Left lobe of liver (tissue), 2 donors: ENCODE measurements around the gene CHST15. TPM values are rescaled to one million over a fixed set of nuclear protein-coding genes. Genes with fewer than 3 reads are reported as not detected.

Experiments used
- ATAC-seq: fragments of 200-7000 bp; cut with Tn5 transposase; one replicate; pipeline ENCODE4 v1.9.1; 2020; ENCODE audit warnings: mild to moderate bottlenecking, moderate library complexity
- DNase-seq: peaks from one replicate; pipeline ENCODE4 v3.0.0-alpha.2; 2020; ENCODE audit warnings: low spot score
- total RNA-seq: library from RNA; stranded (reverse); gene quantifications from one replicate; pipeline ENCODE4 v1.2.1, GENCODE V29; 2021
- donor health status: DM: no; HTN: no; CAD: no; lungs with moderate emphysema.
- donor health status: DM: no; HTN: yes; CAD: no.

The CHST15 gene
- total RNA-seq, 1 donor from 2014 or later, result 12.8 TPM

DNA sequence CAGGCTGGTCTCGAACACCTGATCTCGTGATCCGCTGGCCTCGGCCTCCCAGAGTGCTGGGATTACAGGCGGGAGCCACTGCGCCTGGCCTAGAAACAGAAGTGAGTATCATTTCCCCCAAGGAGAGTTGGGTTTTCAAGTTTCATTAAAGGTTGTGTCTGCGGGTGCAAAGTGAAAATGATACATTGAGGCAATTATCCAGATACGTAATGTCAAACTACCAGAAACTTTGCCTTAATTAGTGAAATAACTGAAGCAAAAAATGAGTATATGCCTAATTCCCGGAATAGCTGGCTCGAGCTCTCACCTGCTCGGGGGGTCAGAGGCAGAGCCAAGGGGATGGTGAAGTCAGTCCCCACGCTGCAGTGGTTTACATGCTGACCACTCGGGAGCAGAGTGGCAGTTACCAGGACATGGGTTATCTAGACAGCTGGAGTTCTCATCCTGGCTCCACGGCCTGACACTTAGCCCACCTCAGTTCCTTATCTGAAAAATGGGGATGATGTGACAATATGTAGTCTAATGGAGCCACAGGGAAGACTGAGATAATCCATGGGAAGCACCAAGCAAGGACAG, 25.5 kb downstream of the CHST15 start:
- ATAC-seq (no peak), DNase-seq (no peak)

DNA sequence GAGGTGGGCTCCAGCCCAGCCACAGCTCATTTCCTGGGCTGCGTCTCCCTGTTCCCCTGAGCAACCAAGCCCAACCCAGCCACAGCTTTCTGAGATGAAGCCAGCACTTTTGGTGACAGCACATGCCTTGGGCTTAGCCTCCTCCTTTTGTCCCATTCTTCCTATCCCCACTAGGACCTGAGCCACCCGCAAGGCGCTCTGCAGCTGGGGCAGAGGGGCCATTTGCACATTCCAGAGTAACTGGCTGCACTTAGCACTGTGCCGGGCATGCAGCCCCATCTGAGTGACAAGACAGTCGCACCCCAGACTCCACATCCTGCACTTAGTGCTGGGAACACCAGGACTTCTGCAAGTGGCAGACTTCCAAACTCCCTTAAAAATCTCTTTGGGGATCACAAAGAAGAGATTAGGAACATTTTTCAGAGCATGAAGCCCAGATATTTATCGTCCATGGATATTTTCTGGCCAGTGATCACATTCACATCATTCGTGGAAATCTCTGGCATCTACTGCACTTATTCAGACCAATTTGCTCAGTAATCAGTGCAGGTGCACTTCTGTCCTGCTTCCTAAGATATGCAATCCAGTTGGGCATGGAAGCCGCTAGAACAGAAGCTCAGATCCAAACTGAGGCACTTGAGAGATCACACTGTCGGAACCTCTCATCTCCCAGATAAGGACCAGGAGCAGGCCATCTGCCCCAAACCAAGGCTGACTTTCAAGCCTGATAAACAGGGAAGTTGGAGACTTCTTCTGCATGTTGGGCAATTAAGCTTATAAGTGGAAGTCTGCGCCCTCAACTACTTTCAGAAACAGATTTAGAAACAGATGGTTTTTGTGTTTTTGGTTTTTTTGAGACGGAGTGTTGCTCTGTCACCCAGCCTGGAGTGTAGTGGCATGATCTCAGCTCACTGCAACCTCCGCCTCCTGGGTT, 26.4 kb downstream of the CHST15 start:
- ATAC-seq (no peak), DNase-seq (no peak)

DNA sequence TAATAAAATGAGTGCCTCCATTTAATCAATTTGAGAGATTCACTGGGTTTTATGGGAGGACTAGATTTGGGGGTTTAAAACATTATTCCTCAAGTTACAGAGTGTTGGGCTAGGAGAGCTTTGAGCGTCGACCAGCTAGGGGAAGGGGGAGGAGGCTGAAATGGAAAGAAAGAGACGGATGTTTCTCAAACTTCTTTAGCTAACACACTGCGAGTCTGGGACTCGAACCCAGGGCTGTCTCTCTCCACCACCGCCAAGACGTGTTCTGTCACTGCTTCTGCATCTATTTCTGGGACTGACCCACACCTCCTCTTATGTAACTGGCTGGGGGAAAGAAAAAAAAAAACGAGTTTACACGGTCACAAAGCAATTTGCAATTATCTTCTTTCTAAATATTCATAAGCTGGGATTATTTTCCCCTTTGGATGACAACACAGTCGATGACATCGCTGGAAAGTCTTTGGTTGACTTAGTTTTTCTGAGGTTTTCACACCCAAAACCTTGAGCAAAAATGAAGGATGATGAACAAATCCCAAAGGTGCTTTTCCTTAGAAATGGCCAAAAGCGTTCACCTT, 27.2 kb downstream of the CHST15 start:
- no peak for DNase-seq
- ATAC-seq, result no peak

DNA sequence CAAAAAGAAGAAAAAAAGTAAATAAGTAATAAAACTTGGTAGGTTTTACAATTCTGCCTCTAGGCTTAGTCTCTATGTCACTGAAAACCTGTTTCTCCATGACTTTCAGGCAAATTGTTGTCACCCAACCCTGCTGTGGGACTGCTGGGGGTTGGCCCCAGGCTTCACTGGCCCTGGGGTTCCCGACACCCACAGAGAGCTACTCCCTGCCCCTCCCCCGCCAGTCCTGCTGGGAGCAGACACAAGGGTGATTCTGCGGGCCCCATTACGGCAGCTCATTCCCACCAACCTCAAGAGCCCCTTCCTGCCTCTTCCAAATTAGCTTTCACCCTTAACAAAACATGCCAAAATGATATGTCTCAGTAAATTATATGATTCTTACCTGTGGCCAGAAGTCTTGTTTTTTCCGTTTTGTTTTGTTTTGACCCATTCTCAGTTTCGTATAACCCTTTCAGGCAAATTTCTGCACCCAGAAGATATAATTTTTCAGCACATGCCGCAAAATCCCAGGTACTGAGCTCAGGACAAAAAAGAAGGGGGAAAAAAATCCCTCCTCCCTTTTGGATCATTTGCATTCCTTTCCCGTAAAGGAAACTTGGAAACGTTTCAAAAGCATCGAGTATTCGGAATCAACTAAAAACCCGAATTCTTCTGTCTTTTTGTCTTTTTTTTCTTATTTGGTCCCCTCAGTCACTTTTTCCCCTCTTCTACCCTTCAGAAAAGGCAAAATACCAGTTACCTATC, 27.8 kb downstream of the CHST15 start:
- no peak for DNase-seq
- no peak for ATAC-seq

DNA sequence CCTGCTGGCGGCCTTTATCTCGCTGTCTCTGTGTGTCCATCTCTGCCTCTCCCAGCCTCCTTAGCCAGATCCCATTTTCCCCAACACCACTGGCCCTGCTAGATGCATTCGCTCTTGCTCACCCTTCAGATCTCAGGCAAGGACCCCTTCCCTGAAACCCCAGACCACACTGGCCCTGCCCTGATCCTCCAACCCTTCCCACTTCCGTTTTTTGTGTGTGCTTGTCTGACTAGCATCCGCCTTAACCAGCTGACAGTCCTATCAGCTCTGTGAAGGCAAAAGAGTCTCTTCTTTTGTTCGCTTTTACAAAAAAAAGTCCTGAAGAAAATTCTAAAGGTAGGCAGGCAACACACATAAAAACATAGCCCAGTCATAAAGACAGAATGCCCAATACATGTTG, 28.7 kb downstream of the CHST15 start:
- DNase-seq, result no peak
- ATAC-seq, result peak; percentile 22

DNA sequence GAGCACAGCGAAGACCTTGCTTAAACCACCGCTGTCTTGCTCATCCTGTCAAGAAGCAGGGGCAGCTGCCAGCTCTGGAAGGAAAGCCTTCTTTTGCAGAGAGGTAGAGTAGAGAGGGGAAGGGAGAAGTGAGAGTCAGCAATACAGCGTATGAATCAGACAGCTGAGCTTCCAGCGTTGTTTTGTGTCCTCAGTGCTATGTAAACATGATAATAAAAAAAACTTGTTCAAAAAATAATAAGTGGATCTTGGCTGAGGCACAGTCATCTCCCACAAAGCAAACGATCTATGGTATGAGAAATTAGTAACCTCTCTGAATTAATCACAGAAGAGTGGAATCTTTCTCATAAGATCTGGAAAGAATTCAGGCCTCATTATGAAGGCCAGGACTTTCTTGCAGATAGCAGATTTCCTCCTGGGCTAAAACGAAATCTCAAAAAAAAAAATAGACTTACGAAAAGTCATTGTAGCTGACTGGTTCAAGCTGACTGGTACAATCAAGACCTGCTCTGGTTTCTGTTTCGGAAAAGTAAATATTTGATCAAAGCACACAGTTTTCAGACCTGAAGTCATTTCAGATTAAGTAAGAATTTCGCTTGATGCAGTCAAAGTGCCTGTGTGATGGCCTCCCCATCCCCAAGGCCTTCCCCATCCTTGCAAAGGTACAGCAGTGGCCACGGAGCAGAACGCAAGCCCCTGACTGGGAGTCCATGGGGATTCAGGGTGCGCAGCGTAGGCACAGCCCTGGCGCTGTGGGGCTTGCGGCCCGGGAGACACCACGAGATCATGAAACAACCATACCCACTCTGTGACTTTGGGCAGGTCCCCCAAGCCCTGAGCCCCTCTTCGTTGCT, 29.4 kb downstream of the CHST15 start:
- ATAC-seq, result peak; percentile 59
- DNase-seq, result no peak

DNA sequence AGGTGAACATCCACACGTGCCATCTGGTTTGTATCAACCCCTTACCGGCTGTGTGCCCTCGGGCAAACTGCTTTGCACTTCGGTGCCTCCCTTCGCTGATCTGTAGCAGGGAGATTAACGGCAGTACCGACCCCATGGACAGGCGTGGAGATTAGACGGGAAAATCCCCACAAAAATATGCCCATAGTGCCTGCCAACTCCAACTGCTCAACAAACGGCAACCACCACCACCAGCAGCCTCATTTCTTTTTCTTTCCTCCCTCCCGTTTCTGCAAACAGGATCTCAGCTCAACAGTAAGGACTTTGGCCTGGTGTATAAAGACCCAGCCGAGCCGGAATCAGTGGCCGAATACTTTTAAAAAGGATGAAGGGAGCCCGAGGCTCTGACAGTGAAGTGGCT, 31.0 kb downstream of the CHST15 start:
- ATAC-seq, result peak; percentile 38
- no peak for DNase-seq

DNA sequence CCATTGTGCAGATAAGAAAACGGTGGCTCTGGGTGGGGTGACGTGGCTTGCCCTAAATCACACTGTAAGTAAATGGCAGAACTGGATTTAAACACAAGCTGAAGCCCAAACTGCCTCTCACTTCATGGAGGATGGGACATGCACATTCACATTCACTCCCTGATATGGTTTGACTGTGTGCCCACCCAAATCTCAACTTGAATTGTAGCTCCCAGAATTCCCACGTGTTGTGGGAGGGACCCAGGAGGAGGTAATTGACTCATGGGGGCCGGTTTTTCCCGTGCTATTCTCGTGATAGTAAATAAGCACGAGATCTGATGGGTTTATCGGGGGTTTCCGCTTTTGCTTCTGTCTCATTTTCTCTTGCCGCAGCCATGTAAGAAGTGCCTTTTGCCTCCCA, 32.4 kb downstream of the CHST15 start:
- DNase-seq, result no peak
- no peak for ATAC-seq

DNA sequence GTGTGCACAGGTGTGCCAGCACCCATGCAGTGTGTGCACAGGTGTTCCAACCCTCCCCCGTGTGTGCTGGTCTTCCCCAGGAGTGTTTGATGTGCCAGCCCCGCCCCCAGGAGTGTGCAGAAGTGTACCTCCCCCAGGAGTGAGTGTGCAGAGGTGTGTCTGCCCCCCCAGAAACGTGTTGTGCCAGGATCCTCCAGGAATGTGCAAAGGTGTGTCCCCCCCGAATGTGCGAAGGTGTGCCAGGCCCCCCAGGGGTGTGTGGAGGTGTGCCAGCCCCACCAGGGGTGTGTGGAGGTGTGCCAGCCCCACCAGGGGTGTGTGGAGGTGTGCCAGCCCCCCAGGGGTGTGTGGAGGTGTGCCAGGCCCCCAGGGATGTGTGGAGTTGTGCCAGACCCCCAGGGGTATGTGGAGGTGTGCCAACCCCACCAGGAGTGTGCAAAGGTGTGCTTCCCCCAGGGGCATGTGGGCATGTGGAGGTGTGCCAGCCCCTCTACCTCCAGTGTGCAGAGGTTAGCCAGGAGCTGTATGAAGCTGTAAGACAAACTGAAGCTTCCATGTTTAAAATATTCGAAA, 33.2 kb downstream of the CHST15 start:
- ATAC-seq (no peak), DNase-seq (no peak)

DNA sequence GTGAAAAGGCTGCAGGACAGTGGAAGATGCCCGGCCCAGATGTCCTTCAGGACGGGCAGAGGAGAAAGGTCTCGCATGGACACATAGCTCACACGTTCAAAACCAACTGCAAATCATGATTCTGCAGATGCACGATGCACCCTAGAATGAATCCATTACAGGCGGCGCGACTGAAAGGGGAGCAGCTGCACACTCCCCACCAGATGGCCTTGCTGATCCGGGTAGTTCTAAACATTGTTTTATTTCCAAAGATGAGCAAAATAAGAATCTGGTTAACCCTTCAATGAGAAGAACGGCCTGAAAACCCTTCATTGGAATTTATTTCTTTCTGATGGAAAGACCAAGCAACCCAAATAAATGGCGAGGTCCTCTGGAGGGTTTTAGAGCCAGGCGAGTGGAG, 33.8 kb downstream of the CHST15 start:
- DNase-seq (no peak), ATAC-seq (no peak)

DNA sequence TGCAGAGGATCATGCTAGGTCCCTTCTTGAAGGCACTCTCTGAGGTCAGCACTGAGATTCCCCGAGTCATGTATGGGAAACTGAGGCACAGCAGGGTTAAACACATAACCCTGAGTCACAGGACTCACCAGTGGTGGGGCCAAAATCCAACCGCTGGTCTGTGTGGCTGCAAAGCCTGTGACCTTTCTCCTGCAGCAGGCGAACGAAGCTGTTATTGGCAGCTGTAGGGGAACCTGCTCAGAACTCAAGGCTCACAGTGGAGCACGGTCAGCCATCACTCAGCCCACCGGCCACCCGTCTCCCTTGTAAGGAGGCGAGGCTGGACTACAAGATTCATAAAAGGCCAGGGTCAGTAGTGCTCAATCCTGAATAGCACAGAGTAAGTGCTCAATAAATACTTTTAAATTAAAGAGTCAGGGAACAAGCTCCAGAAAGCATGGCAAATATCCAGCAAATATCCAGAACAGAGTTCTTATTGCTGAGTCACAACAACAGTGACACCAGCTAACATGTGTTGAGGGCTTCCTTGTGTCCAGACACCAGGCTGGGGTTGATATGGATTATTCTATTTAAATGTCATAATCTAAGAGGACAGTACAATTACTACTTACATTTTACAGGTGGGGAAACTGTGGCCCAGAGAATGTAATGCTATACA, 34.9 kb downstream of the CHST15 start:
- ATAC-seq, result peak; percentile 57
- DNase-seq, result no peak

DNA sequence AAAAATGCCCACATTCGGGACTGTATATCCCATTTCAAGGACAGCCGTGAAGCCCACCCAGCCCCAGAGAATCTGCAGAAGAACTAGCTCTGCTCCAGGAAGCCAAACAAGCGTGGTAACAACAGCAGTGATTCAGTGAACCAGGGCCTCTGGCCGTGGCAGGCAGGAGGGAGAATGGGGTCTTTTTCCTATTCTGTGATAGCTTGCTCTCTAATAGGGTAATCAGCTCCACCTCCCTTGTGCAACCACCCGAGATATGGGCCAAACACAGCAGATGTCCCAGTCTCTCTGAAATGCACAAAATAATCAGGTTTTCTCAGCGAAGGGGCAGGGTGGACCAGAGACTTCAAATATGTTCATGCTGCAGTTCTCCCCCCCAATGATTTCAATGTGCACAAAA, 35.8 kb downstream of the CHST15 start:
- DNase-seq (no peak), ATAC-seq (no peak)

DNA sequence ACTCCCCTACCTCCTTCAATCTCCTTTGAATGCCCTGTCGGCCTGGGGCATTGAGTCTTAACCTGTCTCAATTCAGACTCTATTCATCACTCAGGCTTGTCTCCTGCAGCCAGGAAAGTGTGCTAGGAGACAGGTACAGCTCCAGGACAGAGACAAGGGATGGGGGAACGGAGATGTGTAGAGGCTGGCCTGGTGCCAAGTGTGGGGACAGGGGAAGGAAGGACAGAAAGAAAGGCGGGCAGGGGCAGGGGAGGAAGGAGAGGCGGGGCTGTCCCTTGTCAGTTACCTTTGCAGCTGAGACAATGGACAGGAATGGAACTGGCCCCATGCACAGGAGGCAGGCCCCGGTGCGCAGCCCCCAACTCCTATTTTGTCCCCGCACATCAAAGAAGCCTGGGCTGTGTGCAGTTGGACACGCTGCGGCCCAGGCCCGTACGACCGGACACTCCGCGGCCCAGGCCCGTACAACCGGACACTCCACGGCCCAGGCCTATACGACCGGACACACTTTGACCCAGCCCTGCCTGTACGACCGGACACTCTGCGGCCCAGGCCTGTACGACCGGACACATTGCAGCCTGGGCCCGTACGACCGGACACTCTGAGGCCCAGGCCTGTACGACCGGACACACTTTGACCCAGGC, 36.9 kb downstream of the CHST15 start:
- no peak for DNase-seq
- ATAC-seq, result peak; percentile 41

DNA sequence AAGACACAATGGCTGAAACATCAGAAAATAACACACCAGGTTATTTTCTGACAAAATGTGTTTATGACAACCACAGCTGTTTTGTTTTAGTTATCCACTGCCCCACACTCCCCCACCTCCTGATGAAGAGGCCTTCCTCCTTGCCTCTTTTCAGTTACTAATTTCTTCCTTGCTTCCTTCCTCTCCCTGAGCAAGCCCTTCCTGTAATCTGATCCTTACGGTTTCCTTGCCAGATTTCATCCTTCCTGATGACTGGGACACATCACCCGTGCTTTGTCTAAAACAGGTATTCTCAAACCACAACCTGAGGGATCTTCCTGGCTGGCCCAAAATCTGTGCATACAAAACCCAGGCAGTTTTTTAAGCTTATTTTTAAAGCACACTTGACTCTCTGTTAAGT, 39.4 kb downstream of the CHST15 start:
- no peak for ATAC-seq
- DNase-seq, result no peak

DNA sequence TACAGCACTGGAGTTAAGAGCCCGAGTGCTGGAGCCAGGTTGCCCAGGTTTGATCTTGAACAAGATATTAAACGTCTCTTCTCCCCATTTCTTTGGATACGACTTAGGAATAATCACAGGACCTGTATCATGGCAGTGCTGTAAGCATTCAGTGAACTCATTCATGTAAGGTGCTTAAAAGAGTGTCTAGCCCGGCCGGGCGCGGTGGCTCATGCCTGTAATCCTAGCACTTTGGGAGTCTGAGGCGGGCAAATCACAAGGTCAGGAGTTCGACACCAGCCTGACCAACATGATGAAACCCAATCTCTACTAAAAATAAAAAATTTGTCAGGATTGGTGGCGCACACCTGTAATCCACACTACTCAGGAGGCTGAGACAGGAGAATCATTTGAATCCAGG, 40.8 kb downstream of the CHST15 start:
- ATAC-seq (no peak), DNase-seq (no peak)

DNA sequence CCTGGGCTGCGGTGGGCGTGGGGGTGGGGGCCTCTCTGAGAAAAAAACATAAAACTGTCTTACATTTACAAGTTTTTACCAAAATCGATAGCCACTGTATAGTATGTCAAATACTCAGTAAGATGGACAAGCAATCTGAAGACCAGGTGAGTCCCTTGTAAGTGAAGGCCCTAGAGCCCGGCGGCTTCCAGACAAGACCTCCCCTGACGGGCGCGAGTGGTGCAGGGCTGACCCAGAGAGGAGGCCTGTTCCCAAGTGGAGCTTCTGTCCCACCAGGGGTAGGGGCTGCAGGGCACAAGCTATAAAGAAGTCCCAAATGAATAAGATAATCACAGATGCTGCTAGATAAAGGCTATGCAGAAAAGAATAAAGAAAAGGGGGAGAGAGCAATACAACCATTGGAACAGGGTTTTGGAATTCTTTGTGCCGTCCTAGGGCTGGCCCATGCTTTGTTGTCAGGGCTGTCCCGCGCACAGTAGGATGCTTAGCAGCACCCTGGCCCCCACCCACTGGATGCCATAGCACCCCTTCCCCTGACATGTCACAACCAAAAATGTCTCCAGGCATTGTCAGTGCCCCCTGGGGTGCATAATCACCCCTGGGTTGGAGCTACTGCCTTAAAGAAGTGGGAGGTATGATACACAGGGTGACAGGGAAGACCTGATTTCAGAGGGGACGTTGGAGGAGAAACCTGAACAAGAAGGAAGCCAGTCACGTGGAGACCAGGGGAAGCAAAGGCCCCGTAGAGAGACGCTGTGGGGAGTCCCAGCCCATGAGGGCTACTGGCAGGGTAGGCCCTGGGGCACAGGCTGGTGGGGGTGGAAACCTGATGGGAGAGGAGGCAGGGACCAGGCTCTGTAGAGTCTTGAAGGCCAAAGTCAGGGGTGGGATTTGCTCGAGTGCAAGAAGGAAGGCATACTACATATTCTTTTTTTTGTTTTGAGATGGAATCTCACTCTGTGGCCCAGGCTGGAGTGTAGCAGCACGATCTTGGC, 43.1 kb downstream of the CHST15 start:
- DNase-seq (no peak), ATAC-seq (no peak)

DNA sequence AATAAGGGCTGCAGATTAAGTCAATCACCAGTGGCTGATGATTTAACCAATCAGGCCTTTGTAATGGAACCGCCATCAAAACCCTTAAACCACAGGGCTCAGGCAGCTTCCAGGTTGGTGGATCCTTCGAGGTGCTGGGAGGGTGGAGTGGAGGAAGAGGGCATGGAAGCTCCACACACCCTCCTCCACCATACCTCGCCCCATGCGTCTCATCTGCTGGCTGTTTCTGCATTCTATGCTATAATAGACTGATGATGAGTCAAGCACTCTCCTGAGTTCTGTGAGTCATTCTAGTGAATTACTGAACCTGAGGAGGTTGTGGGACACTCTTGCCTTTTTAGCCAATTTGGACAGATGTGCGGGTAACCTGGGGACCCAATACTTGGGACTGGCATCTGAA, 43.9 kb downstream of the CHST15 start:
- ATAC-seq (no peak), DNase-seq (no peak)
